AG04449 (cell line): Measurements from ENCODE around the gene THOC6.
A peak's percentile ranks its signal among the peaks of the same experiment; 100 is the strongest.

Experiments
- CTCF ChIA-PET: fragments of 350-600 bp; formaldehyde crosslinking; extraction: SDS; loops from one replicate; lab custom pipeline; 2021; ENCODE audit warnings: antibody characterized with exemption; lab: Yijun Ruan, JAX
- POLR2A ChIA-PET: fragments of 400-600, 350-600 bp; formaldehyde crosslinking; extraction: SDS; loops from one replicate; lab custom pipeline; 2020; ENCODE audit warnings: antibody characterized with exemption, inconsistent platforms; lab: Yijun Ruan, JAX
- DNase-seq: peaks from one replicate; pipeline ENCODE4 v3.0.0-alpha.2; 2010; ENCODE audit warnings: low read depth, low spot score
- H3K4me3 ChIP-seq: 2 replicates; pipeline ENCODE4 v1.5.1; 2011; ENCODE audit warnings: low read depth, mild to moderate bottlenecking, control low read depth, low read length
- TF ChIP-seq, protein P1 (sequence below): IDR thresholded peaks from one replicate; pipeline ENCODE4 v1.5.1; 2011; ENCODE audit warnings: mild to moderate bottlenecking, moderate library complexity, low read length, control low read depth, inconsistent platforms; ENCODE audit not compliant: insufficient read depth; ENCODE audit errors: missing control alignments

The THOC6 gene

DNA sequence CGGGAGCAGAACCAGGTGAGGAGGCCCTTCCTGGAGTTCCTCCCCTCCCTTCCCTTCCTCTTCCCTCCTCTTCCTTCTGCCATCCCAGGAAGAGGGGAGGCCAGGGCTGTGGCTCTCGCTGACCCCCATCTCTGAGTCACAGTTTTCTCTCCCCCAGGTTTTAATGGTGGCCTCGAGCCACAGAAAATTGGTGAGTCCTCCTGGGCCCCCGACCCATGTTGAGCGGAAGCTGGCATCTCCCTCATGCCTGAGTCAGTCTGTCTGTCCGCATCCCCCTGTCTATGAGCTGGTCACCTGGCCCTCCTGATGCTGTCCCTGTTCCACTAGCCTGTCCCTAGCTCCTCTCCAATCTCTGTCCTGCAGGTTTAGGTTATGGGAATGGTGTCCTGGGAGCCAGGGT, 23.9 kb upstream of the THOC6 start:
- DNase-seq = no peak
- ChIA-PET POLR2A (no interaction called here), CTCF (interaction anchor here (11.4 kb wide), 1 partner anchor 30 kb away, joined by 112 read pairs; no protein-coding TSS in a partner anchor)
- TF ChIP-seq, protein P1, sequence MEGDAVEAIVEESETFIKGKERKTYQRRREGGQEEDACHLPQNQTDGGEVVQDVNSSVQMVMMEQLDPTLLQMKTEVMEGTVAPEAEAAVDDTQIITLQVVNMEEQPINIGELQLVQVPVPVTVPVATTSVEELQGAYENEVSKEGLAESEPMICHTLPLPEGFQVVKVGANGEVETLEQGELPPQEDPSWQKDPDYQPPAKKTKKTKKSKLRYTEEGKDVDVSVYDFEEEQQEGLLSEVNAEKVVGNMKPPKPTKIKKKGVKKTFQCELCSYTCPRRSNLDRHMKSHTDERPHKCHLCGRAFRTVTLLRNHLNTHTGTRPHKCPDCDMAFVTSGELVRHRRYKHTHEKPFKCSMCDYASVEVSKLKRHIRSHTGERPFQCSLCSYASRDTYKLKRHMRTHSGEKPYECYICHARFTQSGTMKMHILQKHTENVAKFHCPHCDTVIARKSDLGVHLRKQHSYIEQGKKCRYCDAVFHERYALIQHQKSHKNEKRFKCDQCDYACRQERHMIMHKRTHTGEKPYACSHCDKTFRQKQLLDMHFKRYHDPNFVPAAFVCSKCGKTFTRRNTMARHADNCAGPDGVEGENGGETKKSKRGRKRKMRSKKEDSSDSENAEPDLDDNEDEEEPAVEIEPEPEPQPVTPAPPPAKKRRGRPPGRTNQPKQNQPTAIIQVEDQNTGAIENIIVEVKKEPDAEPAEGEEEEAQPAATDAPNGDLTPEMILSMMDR = no peak
- no peak overlapping the region for H3K4me3 ChIP-seq

DNA sequence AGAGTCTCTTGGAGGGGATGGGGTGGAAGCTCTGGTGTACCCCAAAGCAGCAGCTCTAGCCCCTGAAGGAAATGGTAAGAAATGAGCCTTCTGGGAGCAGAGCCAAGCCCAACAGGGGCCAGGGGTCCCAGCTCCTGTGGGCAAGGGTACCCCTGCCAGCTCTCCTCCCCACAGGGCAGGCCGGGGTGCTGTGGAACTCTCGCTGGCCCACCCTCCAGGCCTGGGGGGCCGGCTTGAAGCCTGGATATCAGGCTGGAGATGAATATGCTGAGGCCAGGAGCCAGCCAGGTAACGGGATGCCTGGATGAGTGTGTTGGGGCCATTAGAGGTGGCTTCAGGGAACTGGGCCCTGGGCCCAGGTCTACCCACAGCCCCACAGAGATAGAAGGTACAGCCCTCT, 23.3 kb upstream of the THOC6 start:
- ChIA-PET CTCF (interaction anchor here (11.4 kb wide), 1 partner anchor 30 kb away, joined by 112 read pairs; no protein-coding TSS in a partner anchor), POLR2A (no interaction called here)
- TF ChIP-seq, protein P1 = no peak

DNA sequence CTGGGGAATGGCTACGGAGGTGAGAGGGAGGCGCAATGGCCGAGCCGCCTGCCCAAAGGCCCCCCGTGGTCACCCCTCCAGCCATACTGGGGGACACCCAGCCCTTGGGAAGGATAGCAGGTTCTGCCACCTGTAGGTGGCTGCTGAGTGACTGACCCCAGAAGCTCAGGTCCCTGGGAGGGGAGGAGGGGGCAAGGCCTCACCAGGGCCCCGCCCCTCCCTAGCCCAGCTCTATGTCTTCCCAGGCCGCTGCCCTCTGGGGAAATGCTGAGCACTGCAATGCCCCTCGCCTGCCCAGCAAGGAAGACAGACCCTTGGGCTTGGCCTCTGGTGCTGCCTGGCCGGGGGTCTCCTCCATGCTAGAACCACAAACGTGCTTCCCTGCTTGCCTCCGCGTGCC, 22.5 kb upstream of the THOC6 start:
- POLR2A ChIA-PET = no interaction called here
- DNase-seq = no peak
- TF ChIP-seq, protein P1 = no peak
- CTCF ChIA-PET = interaction anchor here (11.4 kb wide), 1 partner anchor 29 kb away, joined by 112 read pairs; no protein-coding TSS in a partner anchor
- H3K4me3 ChIP-seq = no peak overlapping the region

More for the DNA sequence above, 23.3 kb upstream of the THOC6 start:
- no peak for DNase-seq
- no peak overlapping the region for H3K4me3 ChIP-seq

DNA sequence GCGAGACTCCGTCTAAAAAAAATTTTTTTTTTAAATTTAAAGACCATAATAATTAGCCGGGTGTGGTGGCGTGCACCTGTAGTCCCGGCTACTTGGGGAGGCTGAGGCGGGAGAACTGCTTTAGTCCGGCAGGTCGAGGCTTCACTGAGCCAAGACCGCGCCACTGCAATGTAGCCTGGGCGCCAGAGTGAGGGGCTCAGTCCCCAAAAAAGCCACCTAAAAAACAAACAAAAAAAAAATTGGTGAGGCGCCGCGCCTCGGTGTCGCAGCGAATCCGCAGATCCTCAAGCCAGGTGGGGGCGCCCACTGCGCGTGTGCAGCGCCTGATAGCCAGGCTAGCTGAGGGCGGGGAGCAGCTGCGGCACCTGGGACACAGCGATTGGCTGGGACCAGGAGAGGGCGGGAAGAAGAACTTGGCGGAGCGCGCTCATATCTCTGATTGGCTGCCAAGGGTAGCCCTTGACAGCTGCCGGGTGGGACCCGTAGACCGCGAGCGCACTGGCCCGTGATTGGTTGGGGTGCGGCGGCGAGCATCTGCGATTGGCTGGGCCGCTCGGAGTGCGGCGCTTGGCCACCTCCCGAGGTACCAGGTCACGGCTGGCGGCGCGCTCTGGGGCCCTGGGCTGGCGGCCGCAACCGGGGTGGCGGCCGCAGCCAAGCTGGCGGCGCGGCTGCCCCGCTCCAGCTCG, 20.1 kb upstream of the THOC6 start:
- H3K4me3 ChIP-seq = no peak overlapping the region
- ChIA-PET POLR2A (interaction anchor here (0.7 to 1.6 kb wide), 4 partner anchors 15 to 24 kb away, joined by 3 to 14 read pairs (median 4); partner anchors contain the start of genes HCFC1R1, THOC6 and TNFRSF12A), CTCF (interaction anchor here (1.2 to 11.4 kb wide), 3 partner anchors 11 to 27 kb away, joined by 4 to 112 read pairs (median 4); partner anchors contain the start of gene TNFRSF12A)
- TF ChIP-seq, protein P1 = peak; percentile 61
- DNase-seq = peak; percentile 84

DNA sequence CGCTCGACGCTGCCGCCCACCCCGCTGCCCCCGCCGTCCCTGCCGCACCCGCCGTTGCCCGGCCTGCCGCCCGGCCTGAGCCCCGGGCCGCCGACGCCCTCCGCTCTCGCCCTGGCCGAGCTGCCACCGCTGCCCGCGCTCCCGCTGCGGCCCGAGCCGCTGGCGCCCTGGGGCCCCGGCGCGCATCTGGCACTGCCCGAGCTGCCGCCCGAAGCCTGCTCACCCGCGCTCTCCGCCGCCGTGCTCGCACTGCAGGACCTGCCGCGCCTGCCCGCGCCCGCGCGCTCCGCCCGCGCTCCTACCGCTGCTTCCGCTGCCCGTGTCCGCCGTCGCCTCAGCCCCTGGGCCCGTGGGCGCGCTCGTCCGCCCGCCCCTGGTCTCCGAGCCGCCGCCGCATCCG, 19.5 kb upstream of the THOC6 start:
- TF ChIP-seq, protein P1 = no peak
- POLR2A ChIA-PET = interaction anchor here (0.7 to 1.6 kb wide), 4 partner anchors 14 to 23 kb away, joined by 3 to 14 read pairs (median 4); partner anchors contain the start of genes HCFC1R1, THOC6 and TNFRSF12A
- no peak for DNase-seq
- CTCF ChIA-PET = interaction anchor here (1.2 to 11.4 kb wide), 3 partner anchors 11 to 26 kb away, joined by 4 to 112 read pairs (median 4); partner anchors contain the start of gene TNFRSF12A
- no peak overlapping the region for H3K4me3 ChIP-seq

DNA sequence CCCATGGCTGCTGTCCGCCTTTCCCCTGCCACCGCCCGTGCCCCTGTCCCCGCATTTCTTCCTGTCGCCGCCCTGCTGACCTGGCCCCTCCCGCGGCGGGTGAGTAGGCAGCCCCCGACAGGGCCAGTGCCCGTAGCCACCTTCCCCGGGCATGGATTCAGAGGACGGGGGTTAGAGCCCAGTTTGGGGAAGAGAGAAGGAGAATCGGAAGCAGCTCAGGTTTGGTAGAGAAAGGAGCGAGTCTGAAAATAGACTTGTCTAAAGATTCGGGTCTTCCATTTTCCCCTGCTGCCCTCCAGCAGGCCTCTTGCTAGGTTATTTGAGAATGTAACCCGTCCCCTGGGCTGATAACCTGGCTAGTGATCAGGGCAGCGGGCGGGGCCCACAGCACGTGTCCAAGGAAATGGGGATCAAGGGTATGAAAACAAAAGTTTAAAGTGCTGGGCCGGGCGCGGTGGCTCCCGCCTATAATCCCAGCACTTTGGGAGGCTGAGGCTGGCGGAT, 19.0 kb upstream of the THOC6 start:
- POLR2A ChIA-PET = interaction anchor here (1.6 kb wide), 1 partner anchor 16 kb away, joined by 14 read pairs; the partner anchor contains the start of gene TNFRSF12A
- DNase-seq = no peak
- no peak overlapping the region for H3K4me3 ChIP-seq
- CTCF ChIA-PET = interaction anchor here (11.4 kb wide), 1 partner anchor 25 kb away, joined by 112 read pairs; no protein-coding TSS in a partner anchor
- TF ChIP-seq, protein P1 = no peak
